Heart left ventricle (tissue), 16 donors: ENCODE data around the gene MAGI2. TPM values are rescaled to one million over a fixed set of nuclear protein-coding genes. Genes with fewer than 3 reads are reported as not detected.

Source experiments
- ATAC-seq, 4 donors: fragments of 200-7000 bp; cut with Tn5 transposase; one replicate each; pipeline ENCODE4 v1.9.1; 2020 to 2022; ENCODE audit warnings: moderate library complexity in 4 of 4, mild to moderate bottlenecking in 3 of 4, moderate number of reproducible peaks in 1 of 4
- DNase-seq, 5 donors: peaks; one replicate each; pipeline ENCODE4 v3.0.0-alpha.2; 2020
- H3K27ac ChIP-seq, 12 donors: fragments of 200-600 bp; sonication (generic) in 4 of 12; one replicate each; pipeline versions ENCODE4 v1.5.0 to v1.8.0; 2016 to 2022; ENCODE audit warnings: mild to moderate bottlenecking in 2 of 12
- H3K27me3 ChIP-seq, 9 donors: fragments of 200-600 bp; sonication (generic) in 2 of 9; one replicate each; pipeline versions ENCODE4 v1.5.1 to v1.8.0; 2016 to 2022; ENCODE audit warnings: mild to moderate bottlenecking in 3 of 9
- H3K36me3 ChIP-seq, 9 donors: fragments of 200-600 bp; sonication (generic) in 2 of 9; one replicate each; pipeline versions ENCODE4 v1.5.0 to v1.8.0; 2018 to 2022; ENCODE audit warnings: mild to moderate bottlenecking in 2 of 9
- H3K4me1 ChIP-seq, 12 donors: fragments of 200-600 bp; sonication (generic) in 4 of 12; one replicate each; pipeline versions ENCODE4 v1.5.0 to v1.8.0; 2016 to 2022; ENCODE audit warnings: mild to moderate bottlenecking in 3 of 12
- H3K4me3 ChIP-seq, 12 donors: fragments of 200-600 bp; sonication (generic) in 4 of 12; one replicate each; pipeline versions ENCODE4 v1.5.0 to v1.8.0; 2017 to 2022; ENCODE audit warnings: mild to moderate bottlenecking in 9 of 12, moderate library complexity in 4 of 12
- H3K9me3 ChIP-seq, 12 donors: fragments of 200-600 bp; sonication (generic) in 4 of 12; one replicate each; pipeline versions ENCODE4 v1.5.0 to v1.8.0; 2016 to 2022; ENCODE audit warnings: mild to moderate bottlenecking in 1 of 12
- CTCF ChIP-seq, 12 donors: fragments of 200-600 bp; sonication (generic) in 4 of 12; IDR thresholded peaks; one replicate each; pipeline versions ENCODE4 v1.5.0 to v1.8.0; 2018 to 2022; ENCODE audit warnings: antibody characterized with exemption in 12 of 12, mild to moderate bottlenecking in 5 of 12
- POLR2A ChIP-seq, 2 donors: fragments of 450-650 bp; IDR thresholded peaks; one replicate each; pipeline ENCODE4 v1.6.1; 2017; ENCODE audit warnings: antibody characterized with exemption in 2 of 2, mild to moderate bottlenecking in 2 of 2, moderate library complexity in 2 of 2
- WGBS, 4 donors: extraction: QIAGEN DNeasy Blood & Tissue Kit in 2 of 4; methylation state at CpG; one replicate each; pipeline versions ENCODE4 v1.1.5 to v1.1.7; 2013 to 2018; 5-methylcytosine and 5-hydroxymethylcytosine counted together
- intact Hi-C, 10 donors: fragments of 100-400 bp; cut with DNase I; formaldehyde crosslinking; loops; one replicate each; pipeline versions ENCODE4 v1.11.1 to v1.14.2; 2022
- polyA plus RNA-seq, 2 donors: library from polyadenylated mRNA; stranded (reverse); fragments of 200-250 nt; gene quantifications; one replicate each; pipeline ENCODE4 v1.2.3, GENCODE V29; 2013
- total RNA-seq, 9 donors: library from RNA; depleted of rRNA in 2 of 9; stranded (reverse); fragments of >200 nt in 2 of 9; fragmentation: NEBNext Ultra II Directional in 3 of 9; extraction: Animal tissue kit (Norgen Biotek cat#: 25700) in 3 of 9; gene quantifications; one replicate each; pipeline versions ENCODE4 v1.1.0 to v1.2.4, GENCODE V29; 2016 to 2023
- donor health status: ischemic (EF 13 %, LVEDD 7.1; RV severe dilation, severe dysfunction).
- donor health status: healthy with polysubstance abuse.
- donor health status: DM: no; HTN: yes; CAD: no.
- donor health status: DM: no; HTN: no; CAD: no.
- donor health status: ischemic (EF 25% LVEDD 6.9; RV normal size, moderate dysfunction).
- donor health status: ischemic (EF 25% LVEDD 5.7; RV mildly dilated, moderate dysfunction).
- donor health status: healthy.
- donor health status: DM: yes; HTN: yes; CAD: no.
- donor health status: ischemic (EF 35%, LVEDD 5.7; RV mildly dilated, moderate dysfunction).
- donor health status: nonischemic (EF 11% LVEDD 7.7; RV severe dilation, severe dysfunction).
- donor health status: DM: yes; HTN: yes; CAD: no.
- donor health status: PGD.
- donor health status: ischemic (EF 29% LVEDD 5.4; RV normal size, mild dysfunction).
- donor health status: nonischemic (EF 23%, LVEDD 6.1; RV moderate dilation, normal function).

The MAGI2 gene
- total and polyA plus RNA-seq, 11 donors = 1.1 to 6.8 (median 3.8) TPM

GRCh38 chr7:78379148-78379547 lies 1074.3 kb downstream of the MAGI2 start:
- no peaks in the 10 kb centered on the region for H3K4me1 ChIP-seq
- DNase-seq (no peak), ATAC-seq (no peak)
- TF ChIP-seq POLR2A (IDR thresholded peaks at IDR 0.05) = no peak
- TF ChIP-seq CTCF (IDR thresholded peaks at IDR 0.05) = no peak
- H3K36me3 ChIP-seq = no peaks in the 10 kb centered on the region
- H3K9me3 ChIP-seq = peaks cover 0 to 8% (median 0%) of the 10 kb centered on the region in 12 donors
- no peak overlapping the region for H3K4me3 ChIP-seq
- no peak overlapping the region for H3K27ac ChIP-seq
- intact Hi-C loops = loop anchor here in 1 of 10 donors (10.0 kb wide), 1 partner anchor 306 kb away; no protein-coding TSS in a partner anchor
- H3K27me3 ChIP-seq = no peaks in the 10 kb centered on the region
- 80 to 92% (median 87%) methylated on average over 1 of the region's 1 CpG for WGBS, 4 donors

- ATAC-seq (no peak), DNase-seq (no peak)
- intact Hi-C loops = loop anchor here in 1 of 10 donors (10.0 kb wide), 1 partner anchor 307 kb away; no protein-coding TSS in a partner anchor
- H3K27me3 ChIP-seq = no peaks in the 10 kb centered on the region
- H3K27ac ChIP-seq = no peak overlapping the region
- H3K9me3 ChIP-seq = peaks cover 0 to 8% (median 0%) of the 10 kb centered on the region in 12 donors
- no peaks in the 10 kb centered on the region for H3K4me1 ChIP-seq
- WGBS, 4 donors = 71 to 82% (median 81%) methylated on average over 1 of the region's 1 CpG
- TF ChIP-seq POLR2A (IDR thresholded peaks at IDR 0.05) = no peak
- peak in 4 of 12 donors; percentile 17 to 39 (median 25) for TF ChIP-seq CTCF (IDR thresholded peaks at IDR 0.05)
- H3K36me3 ChIP-seq = no peaks in the 10 kb centered on the region
- no peak overlapping the region for H3K4me3 ChIP-seq
Observed at GRCh38 chr7:78377532-78377931, 1075.9 kb downstream of the MAGI2 start.

- intact Hi-C loops = loop anchor here in 1 of 10 donors (10.0 kb wide), 1 partner anchor 314 kb away; no protein-coding TSS in a partner anchor
- Histone ChIP-seq H3K27ac (no peak overlapping the region), H3K27me3 (no peaks in the 10 kb centered on the region), H3K4me3 (no peak overlapping the region), H3K9me3 (no peaks in the 10 kb centered on the region), H3K36me3 (no peaks in the 10 kb centered on the region), H3K4me1 (no peaks in the 10 kb centered on the region)
- ATAC-seq (no peak), DNase-seq (no peak)
- TF ChIP-seq CTCF (IDR thresholded peaks at IDR 0.05) = no peak
- no peak for TF ChIP-seq POLR2A (IDR thresholded peaks at IDR 0.05)
Observed at GRCh38 chr7:78370936-78371335, 1082.5 kb downstream of the MAGI2 start.

- intact Hi-C loops = no loop called here
- Histone ChIP-seq H3K36me3 (no peaks in the 10 kb centered on the region), H3K27ac (no peak overlapping the region), H3K9me3 (no peaks in the 10 kb centered on the region), H3K4me1 (no peaks in the 10 kb centered on the region), H3K4me3 (no peak overlapping the region), H3K27me3 (no peaks in the 10 kb centered on the region)
- DNase-seq = no peak
- ATAC-seq = no peak
- 52 to 56% (median 53%) methylated on average over 2 of the region's 2 CpGs for WGBS, 4 donors
- no peak for TF ChIP-seq CTCF (IDR thresholded peaks at IDR 0.05)
- no peak for TF ChIP-seq POLR2A (IDR thresholded peaks at IDR 0.05)
Observed at GRCh38 chr7:78368771-78369170, 1084.7 kb downstream of the MAGI2 start.
